Measurements from ENCODE around the gene GRXCR2. TPM values are rescaled to one million over a fixed set of nuclear protein-coding genes. Genes with fewer than 3 reads are reported as not detected.

The GRXCR2 gene
- total RNA-seq, 2 experiments from 2014 or later: not detected

DNA sequence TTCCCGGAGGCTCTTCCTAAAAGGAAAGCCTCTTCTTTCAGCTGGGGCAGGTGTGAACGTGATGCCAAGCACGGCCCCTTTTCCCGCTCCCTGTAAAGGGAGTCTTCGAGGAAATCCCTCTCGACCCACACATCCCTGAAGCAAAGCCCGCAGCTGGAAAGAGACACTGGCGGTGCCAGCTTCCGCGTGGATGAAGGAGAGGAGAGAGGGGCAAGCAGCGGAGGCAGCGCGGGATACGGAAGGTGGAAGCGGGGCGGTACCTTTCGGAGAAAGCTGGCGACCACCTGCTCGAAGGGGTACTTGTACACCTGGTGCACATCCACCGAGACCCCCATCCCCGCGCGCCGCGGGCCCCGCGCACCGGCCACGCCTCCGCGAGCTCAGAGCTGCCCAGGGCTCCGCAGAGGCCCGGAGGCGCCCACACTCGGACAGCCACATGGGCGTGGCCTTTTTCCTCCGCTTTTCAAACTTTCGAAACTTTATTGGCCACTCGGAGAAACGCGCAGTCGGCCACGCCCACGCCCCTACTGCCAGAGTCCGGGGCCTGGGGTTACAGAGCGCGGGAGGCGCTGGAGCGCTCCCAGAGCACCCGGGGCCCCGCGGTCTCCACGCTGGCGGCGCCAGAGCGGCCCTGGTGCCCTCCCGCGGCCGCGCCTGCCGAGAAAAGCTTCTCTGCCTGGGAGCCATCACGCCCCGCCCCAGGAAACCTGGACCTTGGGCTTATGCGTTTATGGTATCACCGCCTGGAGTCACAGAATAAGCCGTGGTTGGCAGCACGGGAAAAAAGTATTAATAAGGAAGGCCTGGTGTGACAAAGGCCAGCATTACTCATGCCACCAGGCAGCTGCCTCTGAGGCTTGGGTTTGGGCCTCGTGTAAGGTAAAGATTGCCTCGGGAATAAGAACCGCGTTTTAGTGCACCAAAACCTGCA lies 37.6 kb downstream of the GRXCR2 start, which contains the start of gene PRELID2:
Gene PRELID2, minus strand, starts transcription at position 426 of the 931 bp plus-strand sequence. Its CDS starts 91 bp downstream, at position 335.
- H3K27me3 Mint-ChIP-seq: peaks cover 32% of the 10 kb centered on the region
- H3K36me3 Mint-ChIP-seq: no peaks in the 10 kb centered on the region
- no peaks in the 10 kb centered on the region for H3K9me3 Mint-ChIP-seq
- peak; percentile 56 for DNase-seq
- H3K4me3 Mint-ChIP-seq: peak within 1 kb of the TSS; percentile 44
- H3K4me1 Mint-ChIP-seq: no peaks in the 10 kb centered on the region
- H3K27ac Mint-ChIP-seq: no peak within 1 kb of the TSS

DNA sequence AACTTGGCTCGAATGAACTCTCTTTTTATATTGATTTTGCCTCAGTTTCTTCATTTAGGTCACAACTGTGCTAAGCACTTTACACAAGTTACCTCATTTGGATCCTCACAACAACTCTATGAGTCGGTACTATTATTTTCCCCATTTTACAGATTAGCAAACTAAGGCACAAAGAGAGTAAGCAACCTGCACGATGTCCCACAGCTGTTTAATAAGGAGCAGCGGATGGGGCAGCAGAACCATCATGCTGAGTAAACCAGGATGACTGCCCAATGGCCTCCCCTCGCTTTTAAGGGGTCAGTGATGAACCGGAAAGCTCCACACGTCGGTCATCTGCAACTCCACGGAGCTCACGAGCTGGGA lies 38.3 kb downstream of the GRXCR2 start:
- no peak overlapping the region for H3K27ac Mint-ChIP-seq
- H3K36me3 Mint-ChIP-seq: no peaks in the 10 kb centered on the region
- H3K4me3 Mint-ChIP-seq: peak overlapping the region; percentile 44
- DNase-seq: no peak
- H3K9me3 Mint-ChIP-seq: no peaks in the 10 kb centered on the region
- peaks cover 32% of the 10 kb centered on the region for H3K27me3 Mint-ChIP-seq
- H3K4me1 Mint-ChIP-seq: no peaks in the 10 kb centered on the region

DNA sequence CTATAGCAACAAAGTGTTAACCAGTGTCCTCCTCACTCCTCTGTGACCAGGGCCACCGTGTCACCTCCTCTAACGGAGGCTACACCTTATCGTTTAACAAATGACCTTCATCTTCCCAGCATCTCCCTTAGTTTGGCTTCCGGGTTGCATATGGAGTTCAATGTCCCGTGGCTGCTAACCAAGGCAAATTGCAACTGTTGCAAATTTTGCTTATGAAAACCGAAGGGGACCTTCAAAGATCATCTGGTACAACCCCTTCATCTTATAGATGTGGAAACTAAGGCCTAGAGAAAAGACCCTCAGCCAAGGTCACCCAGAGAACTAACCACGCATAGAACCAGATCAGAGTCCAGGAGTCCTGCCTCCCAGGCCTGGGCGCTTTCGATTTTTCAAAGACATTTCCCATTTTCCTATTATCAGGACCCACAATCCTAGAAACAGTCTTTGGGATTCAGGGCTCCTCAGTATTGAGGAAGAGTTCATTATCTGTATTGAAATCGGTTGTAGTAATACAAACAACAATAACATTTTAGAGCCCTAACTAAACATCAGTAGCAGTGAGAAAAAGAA lies 39.1 kb downstream of the GRXCR2 start:
- Mint-ChIP-seq H3K27ac (no peak overlapping the region), H3K36me3 (no peaks in the 10 kb centered on the region), H3K27me3 (peaks cover 32% of the 10 kb centered on the region), H3K4me3 (no peak overlapping the region), H3K9me3 (no peaks in the 10 kb centered on the region), H3K4me1 (no peaks in the 10 kb centered on the region)
- no peak for DNase-seq

DNA sequence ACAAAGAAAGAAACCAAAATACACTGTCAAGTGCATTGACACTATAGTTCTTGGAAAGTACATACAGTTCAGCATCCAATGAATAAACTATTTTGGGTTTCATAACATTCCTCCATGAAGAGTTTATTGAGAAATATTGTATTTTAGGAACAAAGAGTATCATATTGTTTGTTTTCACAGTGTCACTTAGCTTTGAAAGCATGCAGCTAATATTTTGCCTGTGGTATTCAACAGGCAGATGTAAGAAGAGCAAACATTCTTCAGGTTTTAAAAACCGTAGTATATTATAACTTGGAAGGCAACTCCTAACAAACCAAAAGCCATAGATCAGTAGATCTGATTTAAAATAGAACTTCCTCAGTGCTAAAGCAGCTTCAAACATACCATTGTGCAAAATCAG lies 42.2 kb downstream of the GRXCR2 start:
- Mint-ChIP-seq H3K27ac (no peak overlapping the region), H3K36me3 (no peaks in the 10 kb centered on the region), H3K4me1 (no peaks in the 10 kb centered on the region), H3K4me3 (no peak overlapping the region), H3K9me3 (no peaks in the 10 kb centered on the region), H3K27me3 (peaks cover 15% of the 10 kb centered on the region)
- no peak for DNase-seq

DNA sequence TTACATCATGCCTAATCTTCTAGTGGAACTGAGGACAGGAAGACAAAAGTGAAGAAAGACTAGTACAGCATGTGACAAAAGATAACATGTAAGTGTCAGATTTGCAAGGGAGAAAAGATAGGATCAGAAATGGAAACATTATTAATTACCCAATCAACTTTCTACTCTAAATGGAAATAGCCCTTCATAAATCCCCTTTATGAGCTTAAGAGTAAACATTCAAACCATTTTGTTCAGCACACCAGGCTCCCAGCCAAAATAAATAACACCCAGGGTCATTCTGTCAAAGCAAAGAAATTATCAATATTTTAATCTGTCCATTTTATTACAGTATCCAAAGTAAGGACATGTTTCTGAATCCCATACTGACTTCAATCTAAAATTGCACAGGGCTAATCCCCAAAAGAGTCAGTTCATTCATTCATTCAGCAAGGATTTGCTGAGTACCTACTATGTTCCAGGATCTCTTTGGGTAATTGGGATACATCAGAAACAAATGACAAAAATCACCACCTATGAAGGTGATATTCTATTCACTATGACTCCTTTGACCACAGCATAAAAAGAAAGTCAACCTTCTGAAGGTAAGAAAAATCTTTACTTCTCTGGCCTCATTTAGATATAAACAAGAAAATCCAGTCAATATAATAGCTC lies 43.0 kb downstream of the GRXCR2 start:
- no peaks in the 10 kb centered on the region for H3K36me3 Mint-ChIP-seq
- no peak for DNase-seq
- no peak overlapping the region for H3K4me3 Mint-ChIP-seq
- no peaks in the 10 kb centered on the region for H3K4me1 Mint-ChIP-seq
- no peaks in the 10 kb centered on the region for H3K9me3 Mint-ChIP-seq
- no peak overlapping the region for H3K27ac Mint-ChIP-seq
- peaks cover 13% of the 10 kb centered on the region for H3K27me3 Mint-ChIP-seq

DNA sequence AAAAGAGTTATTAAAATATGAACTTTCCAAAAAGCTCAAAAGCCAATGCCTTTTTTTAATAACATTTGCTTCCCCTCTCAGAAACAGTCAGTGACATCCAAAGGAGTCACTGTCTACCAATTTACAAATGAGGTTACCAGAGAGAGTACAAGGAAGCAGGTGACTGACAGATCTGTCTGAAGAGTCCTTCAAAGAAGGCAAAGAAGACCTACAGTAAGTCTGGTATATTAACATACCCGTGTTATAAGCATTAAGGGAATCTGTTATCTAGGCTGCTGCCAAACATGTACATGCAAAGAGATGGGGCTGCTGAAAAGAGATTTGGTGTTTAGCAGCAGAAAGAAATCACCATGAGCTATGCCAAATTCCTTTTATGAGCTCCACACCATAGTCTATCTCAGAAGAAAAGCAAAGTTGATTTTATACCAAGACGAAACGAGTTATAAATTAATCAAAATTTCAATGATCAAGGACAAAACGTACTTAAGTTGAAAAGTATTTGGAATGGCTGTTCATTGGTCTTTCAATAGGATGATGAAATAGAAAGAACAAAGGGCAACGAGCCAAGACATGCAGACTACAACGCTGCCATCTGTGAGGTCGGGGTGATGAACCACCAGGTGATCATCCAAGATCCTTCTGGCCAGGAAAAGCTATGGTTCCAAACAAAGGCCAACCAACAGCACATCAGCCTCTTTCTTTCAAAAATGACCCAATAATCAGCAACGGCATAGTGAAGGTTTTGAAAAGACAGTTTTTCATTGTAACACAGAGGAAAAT lies 45.7 kb downstream of the GRXCR2 start:
- Mint-ChIP-seq H3K36me3 (no peaks in the 10 kb centered on the region), H3K4me3 (no peak overlapping the region), H3K27ac (no peak overlapping the region), H3K4me1 (no peaks in the 10 kb centered on the region), H3K27me3 (no peaks in the 10 kb centered on the region), H3K9me3 (no peaks in the 10 kb centered on the region)
- DNase-seq: no peak

DNA sequence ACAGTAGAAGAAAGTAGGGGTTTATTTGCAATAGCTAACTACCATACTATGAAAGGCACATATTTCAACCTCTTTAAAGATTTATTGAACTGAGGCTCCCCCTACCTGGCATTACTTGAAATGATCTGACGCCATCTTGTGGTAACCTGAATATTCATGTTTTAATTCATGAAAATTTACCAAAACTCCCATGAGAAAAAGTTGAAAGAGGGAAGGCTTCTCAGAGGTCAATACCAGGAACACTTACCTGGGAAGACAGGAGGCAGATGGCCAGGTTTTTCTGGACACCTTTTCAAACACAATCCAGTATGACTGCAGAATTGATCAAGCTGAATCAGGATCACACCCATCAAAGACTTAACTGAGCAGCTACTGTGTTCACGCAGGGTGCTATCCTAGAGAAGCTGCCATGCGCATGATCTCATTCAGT lies 47.0 kb downstream of the GRXCR2 start:
- Mint-ChIP-seq H3K27me3 (no peaks in the 10 kb centered on the region), H3K4me3 (no peak overlapping the region), H3K36me3 (no peaks in the 10 kb centered on the region), H3K9me3 (no peaks in the 10 kb centered on the region), H3K4me1 (no peaks in the 10 kb centered on the region), H3K27ac (no peak overlapping the region)
- DNase-seq: no peak

DNA sequence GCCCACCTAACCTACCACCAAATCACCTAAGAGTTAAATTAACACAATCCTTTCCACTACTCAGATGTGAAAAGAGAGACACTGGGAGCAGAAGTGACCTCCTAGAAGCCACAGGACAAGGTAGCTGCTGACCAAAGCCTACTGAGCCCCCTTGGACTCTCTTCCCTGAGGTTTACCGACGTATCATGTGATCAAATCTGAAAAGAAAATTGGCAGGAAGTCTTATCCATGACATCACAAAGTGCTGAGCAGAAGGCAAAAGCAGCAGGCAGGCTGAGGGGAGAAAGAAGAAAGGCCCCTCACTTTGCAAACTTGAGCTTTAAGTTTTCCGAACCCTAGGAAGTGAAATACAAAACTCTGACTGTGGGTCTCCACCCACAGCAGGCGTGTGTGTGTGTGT lies 48.8 kb downstream of the GRXCR2 start:
- Mint-ChIP-seq H3K4me1 (no peaks in the 10 kb centered on the region), H3K27ac (no peak overlapping the region), H3K27me3 (no peaks in the 10 kb centered on the region), H3K9me3 (no peaks in the 10 kb centered on the region), H3K4me3 (no peak overlapping the region), H3K36me3 (no peaks in the 10 kb centered on the region)
- no peak for DNase-seq

DNA sequence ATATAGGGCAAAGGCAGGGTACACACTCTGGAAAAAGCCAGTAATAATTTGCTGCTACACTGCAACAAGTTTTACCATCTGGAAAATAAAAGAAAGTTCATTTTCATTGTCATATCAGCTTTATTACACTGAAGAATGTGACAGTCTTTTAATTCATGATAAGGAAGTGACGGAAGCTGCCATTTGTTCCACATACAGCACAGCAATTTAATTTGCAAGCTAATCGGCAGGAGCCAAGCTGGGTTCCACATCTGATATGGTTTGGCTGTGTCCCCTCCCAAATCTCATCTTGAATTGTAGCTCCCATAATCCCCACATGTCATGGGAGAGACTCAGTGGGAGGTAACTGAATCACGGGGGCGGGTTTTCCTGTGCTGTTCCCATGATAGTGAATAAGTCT lies 54.2 kb downstream of the GRXCR2 start:
- no peaks in the 10 kb centered on the region for H3K36me3 Mint-ChIP-seq
- H3K27ac Mint-ChIP-seq: no peak overlapping the region
- H3K9me3 Mint-ChIP-seq: no peaks in the 10 kb centered on the region
- DNase-seq: no peak
- H3K4me3 Mint-ChIP-seq: no peak overlapping the region
- no peaks in the 10 kb centered on the region for H3K27me3 Mint-ChIP-seq
- H3K4me1 Mint-ChIP-seq: no peaks in the 10 kb centered on the region

DNA sequence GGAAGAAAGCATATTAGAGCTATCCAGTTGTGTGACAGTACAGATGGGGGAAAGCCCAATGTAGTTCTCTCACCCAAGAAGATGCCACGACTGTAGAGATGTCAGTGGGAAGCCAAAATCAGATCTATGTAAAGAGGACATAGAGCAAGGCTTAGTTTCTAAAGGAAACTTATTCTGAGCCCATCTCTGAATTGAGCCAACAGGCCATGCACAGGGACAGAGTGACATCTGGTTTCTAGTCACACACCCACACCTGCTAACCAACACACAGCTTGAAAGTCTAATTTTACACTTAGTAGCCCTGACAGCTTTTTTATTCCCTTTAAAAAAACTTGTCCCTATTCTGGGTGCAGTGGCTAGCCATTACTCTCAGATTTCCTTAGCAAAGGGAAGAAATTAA lies 59.9 kb downstream of the GRXCR2 start:
- H3K4me3 Mint-ChIP-seq: no peak overlapping the region
- H3K27me3 Mint-ChIP-seq: no peaks in the 10 kb centered on the region
- DNase-seq: no peak
- H3K4me1 Mint-ChIP-seq: no peaks in the 10 kb centered on the region
- no peak overlapping the region for H3K27ac Mint-ChIP-seq
- H3K36me3 Mint-ChIP-seq: no peaks in the 10 kb centered on the region
- H3K9me3 Mint-ChIP-seq: no peaks in the 10 kb centered on the region

DNA sequence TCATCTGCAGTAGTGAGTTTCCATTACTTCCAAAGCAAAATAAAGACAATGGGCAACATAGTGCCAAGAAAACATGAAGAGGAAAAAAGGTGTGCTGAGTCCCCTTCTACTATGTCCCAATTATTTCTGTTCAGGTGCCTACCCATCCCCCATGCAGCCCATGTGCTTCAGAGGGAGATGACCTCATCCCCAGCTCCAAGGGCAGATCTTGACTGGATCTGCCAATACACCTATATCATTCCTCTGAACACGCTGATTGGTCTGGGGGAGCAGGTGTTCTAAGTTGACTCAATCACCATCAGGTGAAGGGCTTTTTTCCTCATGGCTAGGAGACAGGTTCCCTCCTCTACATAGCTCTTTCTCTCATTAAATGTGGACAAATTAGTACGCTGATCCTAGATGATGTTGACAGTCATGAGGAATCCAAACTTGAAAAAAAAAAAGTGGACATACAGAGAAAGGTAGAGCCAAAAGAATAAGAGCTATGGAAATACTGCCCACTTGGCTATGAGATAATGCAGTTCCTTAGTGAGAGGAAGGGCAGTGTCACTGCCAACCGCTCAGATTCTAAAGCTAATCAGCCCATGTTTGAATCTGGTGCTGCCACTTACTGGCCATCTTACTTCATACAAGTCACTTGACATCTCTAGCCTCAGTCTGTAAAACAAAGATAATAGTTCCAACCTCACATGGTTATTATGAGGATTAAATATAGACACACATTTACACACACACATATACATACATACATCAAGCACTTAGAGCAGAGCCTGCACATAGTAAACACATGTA lies 60.8 kb downstream of the GRXCR2 start:
- Mint-ChIP-seq H3K27me3 (no peaks in the 10 kb centered on the region), H3K4me1 (no peaks in the 10 kb centered on the region), H3K4me3 (no peak overlapping the region), H3K9me3 (no peaks in the 10 kb centered on the region), H3K36me3 (no peaks in the 10 kb centered on the region), H3K27ac (no peak overlapping the region)
- DNase-seq: no peak
